GM21723 (cell line): Measurements from ENCODE around the gene MADCAM1.

Experiments used
- ATAC-seq: cut with Tn5 transposase; IDR thresholded peaks from one replicate; pipeline ENCODE4 v1.9.1; 2021; ENCODE audit warnings: mild to moderate bottlenecking, moderate library complexity; ENCODE audit not compliant: unreplicated experiment

MADCAM1 gene

DNA sequence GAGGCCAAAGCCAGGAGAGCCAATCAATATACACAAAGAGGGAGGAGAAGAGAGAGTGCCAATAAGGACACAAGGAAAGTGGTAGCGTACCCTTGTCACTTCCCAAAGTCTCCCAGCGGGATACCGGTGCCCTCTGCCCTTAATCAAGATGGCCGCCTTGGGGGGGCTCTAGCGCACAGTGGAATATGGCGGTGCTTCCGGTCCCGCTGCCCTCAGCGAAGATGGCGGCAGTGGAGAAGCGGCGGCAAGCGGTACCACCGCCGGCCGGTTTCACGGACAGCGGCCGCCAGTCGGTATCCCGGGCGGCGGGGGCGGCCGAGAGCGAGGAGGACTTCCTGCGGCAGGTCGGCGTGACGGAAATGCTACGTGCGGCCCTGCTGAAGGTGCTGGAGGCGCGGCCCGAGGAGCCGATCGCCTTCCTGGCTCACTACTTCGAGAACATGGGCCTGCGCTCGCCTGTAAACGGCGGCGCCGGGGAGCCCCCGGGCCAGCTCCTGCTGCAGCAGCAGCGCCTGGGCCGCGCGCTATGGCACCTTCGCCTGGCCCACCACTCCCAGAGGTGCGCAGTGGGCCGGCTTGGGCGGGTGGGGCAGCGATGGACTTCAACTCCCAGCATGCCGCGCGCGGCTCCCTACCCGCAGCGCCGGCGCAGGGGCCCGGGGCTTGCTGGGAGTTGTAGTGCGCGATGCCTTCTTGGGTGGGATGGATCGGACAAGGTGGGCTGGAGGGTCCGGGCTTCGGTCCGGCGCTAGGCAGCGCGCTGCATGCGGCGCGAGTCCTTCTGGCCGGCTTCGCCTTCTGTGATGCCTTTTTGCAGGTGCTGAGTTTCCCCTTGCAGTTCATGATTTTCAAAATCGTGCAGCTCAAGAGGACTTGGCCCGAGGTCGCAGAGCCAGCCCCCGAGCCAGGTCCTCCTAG lies 11.3 kb downstream of the MADCAM1 start, which contains the start of gene TPGS1:
TSS of gene TPGS1 (plus strand) at position 212 of the 918 bp plus-strand sequence. CDS start at position 222, 10 bp downstream.
- peak; percentile 66 for ATAC-seq

- no peak for ATAC-seq
These were observed 12.2 kb downstream of the MADCAM1 start for GRCh38 chr19:508204-509150.

DNA sequence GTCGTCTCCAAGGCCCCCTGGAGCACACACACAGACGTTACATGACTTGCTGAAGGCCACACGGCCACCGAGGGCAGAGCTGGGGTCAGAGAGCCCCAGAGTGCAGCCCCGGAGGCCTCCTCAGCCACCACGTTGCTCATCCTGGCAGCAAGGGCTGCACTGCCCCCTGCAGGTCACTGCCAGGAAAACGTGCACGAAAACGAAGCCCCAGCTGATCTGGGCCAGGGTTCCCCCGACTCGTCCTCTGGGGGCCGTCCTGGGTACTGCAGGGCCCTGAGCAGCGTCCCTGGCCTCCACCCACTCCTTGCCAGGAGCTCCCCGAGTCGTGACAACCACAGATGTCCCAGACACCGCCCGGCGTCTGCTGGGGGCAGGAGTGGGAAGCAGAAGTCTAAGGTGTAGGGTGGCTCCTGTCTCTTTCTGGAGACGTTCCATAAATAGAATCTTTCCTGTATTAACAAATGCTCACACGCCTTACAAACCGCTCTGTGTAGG lies 14.4 kb downstream of the MADCAM1 start:
- ATAC-seq, result no peak

- ATAC-seq, result no peak
These were observed 15.0 kb downstream of the MADCAM1 start for GRCh38 chr19:511101-511851.

DNA sequence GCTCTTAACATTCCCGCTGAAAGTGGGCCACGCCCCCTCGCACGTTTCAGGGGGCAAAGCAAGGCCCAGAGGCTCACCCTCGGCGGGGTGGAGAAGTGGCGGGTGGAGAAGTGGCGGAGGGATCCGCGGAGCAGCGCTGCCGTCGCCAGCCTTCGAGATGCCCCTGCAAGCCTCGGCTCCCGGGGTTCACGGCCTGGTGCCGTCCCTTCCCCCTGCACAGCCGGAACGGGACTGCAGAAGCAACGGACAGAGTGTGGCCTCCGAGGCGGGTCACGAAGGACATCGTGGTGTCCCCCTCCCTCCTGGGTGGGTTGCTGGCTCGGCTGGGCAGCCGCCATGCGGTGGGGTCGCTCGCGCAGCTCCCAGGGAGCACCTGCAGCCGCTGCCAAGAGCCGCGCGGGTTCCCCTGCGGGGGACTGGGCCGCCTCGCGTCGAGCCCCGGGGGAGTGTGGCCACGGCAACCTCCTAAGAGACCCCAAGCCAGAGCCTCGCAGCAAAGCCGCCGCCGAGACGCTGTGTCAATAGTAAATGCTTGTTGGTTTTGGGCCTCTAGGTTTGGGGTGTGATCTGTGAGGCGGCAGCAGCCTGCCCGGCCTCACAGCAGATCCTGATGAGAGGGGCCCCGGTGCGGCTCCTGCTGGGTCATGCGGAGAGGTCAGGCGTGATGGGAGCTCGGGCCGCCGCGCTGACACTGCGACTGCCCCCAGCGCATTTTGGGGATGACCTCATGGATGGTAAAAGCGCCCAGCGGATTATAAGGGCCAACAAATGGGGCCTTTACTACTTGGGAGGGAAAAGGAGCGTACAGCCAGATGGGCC lies 16.5 kb downstream of the MADCAM1 start:
- ATAC-seq, result no peak

DNA sequence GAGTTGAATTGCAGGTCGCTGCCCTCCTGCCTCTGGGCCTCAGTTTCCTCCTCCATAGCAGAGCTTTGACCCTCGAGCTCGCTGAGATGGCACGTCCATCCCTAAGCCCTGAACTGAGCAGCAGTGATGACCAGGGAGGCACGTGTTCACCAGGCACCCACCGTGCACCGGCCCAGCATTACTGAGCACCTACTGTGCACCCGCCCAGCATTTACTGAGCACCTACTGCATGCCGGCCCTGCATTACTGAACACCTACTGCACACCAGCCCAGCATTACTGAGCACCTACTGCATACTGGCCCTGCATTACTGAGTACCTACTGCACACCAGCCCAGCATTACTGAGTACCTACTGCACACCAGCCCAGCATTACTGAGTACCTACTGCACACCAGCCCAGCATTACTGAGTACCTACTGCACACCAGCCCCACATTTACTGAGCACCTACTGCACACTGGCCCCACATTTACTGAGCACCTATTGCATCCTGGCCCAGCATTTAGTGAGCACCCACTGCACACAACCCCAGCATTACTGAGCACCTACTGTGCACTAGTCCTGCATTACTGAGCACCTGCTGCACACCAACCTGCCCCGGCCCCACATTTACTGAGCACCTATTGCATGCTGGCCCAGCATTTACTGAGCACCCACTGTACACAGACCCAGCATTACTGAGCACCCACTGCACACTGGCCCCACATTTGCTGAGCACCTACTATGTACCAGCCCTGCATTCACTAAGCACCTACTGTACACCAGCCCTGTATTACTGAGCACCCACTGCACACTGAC lies 17.3 kb downstream of the MADCAM1 start:
- no peak for ATAC-seq

DNA sequence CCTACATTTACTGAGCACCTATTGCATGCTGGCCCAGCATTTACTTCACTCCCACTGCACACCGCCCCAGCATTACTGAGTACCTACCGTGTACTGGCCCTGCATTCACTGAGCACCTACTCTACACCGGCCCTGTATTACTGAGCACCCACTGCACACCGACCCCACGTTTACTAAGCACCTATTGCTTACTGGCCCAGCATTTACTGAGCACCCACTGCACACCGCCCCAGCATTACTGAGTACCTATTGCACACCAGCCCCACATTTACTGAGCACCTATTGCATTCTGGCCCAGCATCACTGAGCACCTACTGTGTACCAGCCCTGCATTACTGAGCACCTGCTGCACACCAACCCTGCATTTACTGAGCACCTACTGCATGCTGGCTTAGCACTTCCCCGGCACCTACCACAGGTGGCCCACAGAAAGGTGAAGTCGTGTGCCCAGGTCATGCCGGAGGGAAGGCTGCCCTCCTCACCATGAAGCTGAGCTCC lies 17.9 kb downstream of the MADCAM1 start:
- no peak for ATAC-seq

GRCh38 chr19:517721-518597 lies 21.7 kb downstream of the MADCAM1 start:
- ATAC-seq, result no peak

GRCh38 chr19:518598-519231 lies 22.4 kb downstream of the MADCAM1 start:
- ATAC-seq, result no peak

GRCh38 chr19:519449-519865 lies 23.2 kb downstream of the MADCAM1 start:
- ATAC-seq, result no peak

GRCh38 chr19:522726-523125 lies 26.4 kb downstream of the MADCAM1 start:
- ATAC-seq, result no peak

DNA sequence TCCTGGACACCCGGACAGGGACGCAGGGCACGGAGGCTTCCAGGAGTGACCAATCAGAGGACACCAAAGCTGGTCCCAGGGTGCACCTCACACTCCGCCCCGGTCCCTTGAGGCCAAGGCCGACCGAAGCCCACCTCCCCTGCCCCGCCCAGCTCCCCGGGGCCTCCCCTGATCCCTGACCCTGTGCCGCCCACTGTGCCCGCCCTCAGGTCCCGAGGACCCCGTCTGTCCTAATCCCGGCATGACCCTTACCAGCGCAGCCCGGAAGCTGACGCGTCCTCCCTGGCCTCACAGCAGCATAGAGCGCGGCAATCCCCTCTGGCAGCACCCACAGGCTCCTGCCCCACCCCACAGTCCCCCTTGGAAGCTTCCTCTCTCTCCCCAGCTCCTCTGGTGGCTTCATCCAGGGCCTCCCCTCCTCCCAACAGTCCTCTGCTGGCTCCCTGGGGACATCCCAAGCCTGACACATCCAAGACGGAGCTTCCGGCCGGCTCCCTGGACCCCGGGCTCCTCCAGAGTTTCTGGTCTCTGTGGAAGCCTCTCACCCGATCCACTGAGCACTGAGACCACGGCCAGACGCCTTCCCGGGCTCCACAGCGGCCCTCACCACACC lies 27.9 kb downstream of the MADCAM1 start:
- ATAC-seq, result no peak

DNA sequence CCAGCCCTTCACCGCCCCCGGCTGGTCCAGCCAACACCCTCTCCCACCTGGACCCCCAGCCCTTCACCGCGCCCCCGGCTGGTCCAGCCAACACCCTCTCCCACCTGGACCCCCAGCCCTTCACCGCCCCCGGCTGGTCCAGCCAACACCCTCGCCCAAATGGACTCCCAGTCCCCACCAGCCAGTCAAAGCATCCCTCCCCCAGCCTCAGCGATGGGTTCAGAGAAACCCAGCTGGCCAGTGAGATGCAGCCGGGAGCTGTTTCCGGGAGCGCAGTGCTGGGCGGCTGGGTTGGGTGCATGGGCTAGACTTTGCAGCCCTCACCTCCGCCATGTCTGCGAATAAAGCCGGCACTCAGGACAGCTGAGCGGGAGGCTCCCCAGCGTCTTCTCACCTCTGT lies 28.7 kb downstream of the MADCAM1 start:
- ATAC-seq, result no peak

- no peak for ATAC-seq
These were observed 29.7 kb downstream of the MADCAM1 start for GRCh38 chr19:525857-526419.

GRCh38 chr19:530134-531008 lies 34.1 kb downstream of the MADCAM1 start:
- ATAC-seq, result no peak
